IPS-NIHi7 (cell line): ENCODE data around the gene RRN3.
"Not testable (repeated sequence)": the region's sequence is repeated elsewhere in the genome, so short reads cannot be mapped to it uniquely, and the experiment has no call there.

Experiments
- DNase-seq: peaks from one replicate; pipeline ENCODE4 v3.0.0; 2012; ENCODE audit warnings: mixed read lengths; ENCODE audit errors: extremely low spot score

RRN3 gene

GRCh38 chr16:15051387-15051951 is 42.6 kb downstream of the RRN3 start:
- DNase-seq: no peak

GRCh38 chr16:15050440-15050839 is 43.6 kb downstream of the RRN3 start:
- not testable (repeated sequence) for DNase-seq

- no peak for DNase-seq
Observed at GRCh38 chr16:15049581-15050180, 44.4 kb downstream of the RRN3 start.

GRCh38 chr16:15046692-15047376 is 47.2 kb downstream of the RRN3 start:
- no peak for DNase-seq

GRCh38 chr16:15045270-15045669 is 48.8 kb downstream of the RRN3 start:
- not testable (repeated sequence) for DNase-seq

- no peak for DNase-seq
Observed at GRCh38 chr16:15044286-15044685, 49.8 kb downstream of the RRN3 start.

GRCh38 chr16:15043344-15043743 is 50.7 kb downstream of the RRN3 start:
- no peak for DNase-seq

- peak; percentile 68 for DNase-seq
Observed at GRCh38 chr16:15041271-15042004, 52.6 kb downstream of the RRN3 start.

GRCh38 chr16:15038689-15039088 is 55.4 kb downstream of the RRN3 start:
- no peak for DNase-seq

GRCh38 chr16:15037745-15038144 is 56.3 kb downstream of the RRN3 start:
- no peak for DNase-seq

GRCh38 chr16:15037003-15037402 is 57.1 kb downstream of the RRN3 start:
- no peak for DNase-seq

GRCh38 chr16:15035163-15035729 is 58.8 kb downstream of the RRN3 start:
- no peak for DNase-seq

- no peak for DNase-seq
Observed at GRCh38 chr16:15034266-15035162, 59.6 kb downstream of the RRN3 start.

GRCh38 chr16:15033309-15033707 is 60.8 kb downstream of the RRN3 start:
- no peak for DNase-seq

- DNase-seq: no peak
Observed at GRCh38 chr16:15032547-15033308, 61.3 kb downstream of the RRN3 start.

- DNase-seq: no peak
Observed at GRCh38 chr16:15031586-15031985, 62.5 kb downstream of the RRN3 start.

- DNase-seq: no peak
Observed at GRCh38 chr16:15031179-15031578, 62.9 kb downstream of the RRN3 start.

- not testable (repeated sequence) for DNase-seq
Observed at GRCh38 chr16:15029749-15030148, 64.3 kb downstream of the RRN3 start.

GRCh38 chr16:15028801-15029698 is 65.0 kb downstream of the RRN3 start:
- DNase-seq: not testable (repeated sequence)
